ENCODE measurements around the gene TEKT5.

- TF ChIP-seq GATA2 (IDR thresholded peaks at IDR 0.05; ENCODE audit: low read depth, low read length) (no peak), GATA3 (IDR thresholded peaks at IDR 0.05; ENCODE audit: low read depth, low read length) (no peak)
Observed at GRCh38 chr16:10601444-10602408, 93.0 kb downstream of the TEKT5 start.

Data from SH-SY5Y (cell line).